Measurements from ENCODE around the gene AGAP3. TPM values are rescaled to one million over a fixed set of nuclear protein-coding genes. Genes with fewer than 3 reads are reported as not detected.

Gene AGAP3
- total RNA-seq, 1 experiment from 2014 or later: 126 TPM

DNA sequence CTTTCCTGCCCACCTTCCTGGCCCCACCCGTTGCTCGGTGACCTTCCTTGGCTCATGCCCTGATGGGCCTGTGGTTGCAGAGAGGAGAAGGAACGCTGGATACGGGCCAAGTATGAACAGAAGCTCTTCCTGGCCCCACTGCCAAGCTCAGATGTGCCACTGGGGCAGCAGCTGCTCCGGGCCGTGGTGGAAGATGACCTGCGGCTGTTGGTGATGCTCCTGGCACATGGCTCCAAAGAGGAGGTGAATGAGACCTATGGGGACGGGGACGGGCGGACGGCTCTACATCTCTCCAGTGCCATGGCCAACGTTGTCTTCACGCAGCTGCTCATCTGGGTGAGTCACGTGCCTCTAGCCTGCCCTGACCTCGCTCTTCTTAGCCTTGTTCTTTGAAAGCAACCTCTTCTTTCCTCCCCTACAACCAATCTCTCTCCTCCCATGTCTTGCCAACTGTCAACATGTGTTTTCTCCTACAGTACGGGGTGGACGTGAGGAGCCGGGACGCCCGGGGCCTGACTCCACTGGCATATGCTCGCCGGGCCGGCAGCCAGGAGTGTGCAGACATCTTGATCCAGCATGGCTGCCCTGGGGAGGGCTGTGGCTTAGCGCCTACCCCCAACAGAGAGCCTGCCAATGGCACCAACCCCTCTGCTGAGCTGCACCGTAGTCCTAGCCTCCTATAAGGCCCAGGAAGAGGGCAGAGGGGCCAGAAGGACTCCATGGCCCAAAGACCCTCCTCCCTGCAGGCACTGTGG is 57.2 kb downstream of the AGAP3 start:
- no peak overlapping the region for H3K4me3 ChIP-seq (replicated peaks in 1 of 2; ENCODE audit: low read depth in 1 of 2, low read length in 2 of 2)
- POLR2A ChIA-PET: no interaction called here
- H3K36me3 ChIP-seq (ENCODE audit: control insufficient read depth in 1 of 2, insufficient read depth in 2 of 2, low read length in 2 of 2): peaks cover 17% of the 10 kb centered on the region in 2 experiments; a peak in 3 of 4 replicates
- no peaks in the 10 kb centered on the region for H3K9me2 ChIP-seq (ENCODE audit: insufficient read depth)
- H3K4me1 ChIP-seq (ENCODE audit: control insufficient read depth in 1 of 2, insufficient read depth in 2 of 2, low read length in 2 of 2): no peaks in the 10 kb centered on the region
- H3K79me2 ChIP-seq (ENCODE audit: insufficient read depth, low read length): no peaks in the 10 kb centered on the region
- H3K27me3 ChIP-seq (ENCODE audit: insufficient read depth, low read length): no peaks in the 10 kb centered on the region
- intact Hi-C loops (cut with micrococcal nuclease): no loop called here
- no peaks in the 10 kb centered on the region for H3K9me3 ChIP-seq (ENCODE audit: control insufficient read depth in 1 of 2, insufficient read depth in 1 of 2, low read depth in 1 of 2, low read length in 2 of 2)
- CTCF ChIA-PET: no interaction called here
- H3K4me2 ChIP-seq (ENCODE audit: low read length): no peak overlapping the region
- TF ChIP-seq, protein P1, sequence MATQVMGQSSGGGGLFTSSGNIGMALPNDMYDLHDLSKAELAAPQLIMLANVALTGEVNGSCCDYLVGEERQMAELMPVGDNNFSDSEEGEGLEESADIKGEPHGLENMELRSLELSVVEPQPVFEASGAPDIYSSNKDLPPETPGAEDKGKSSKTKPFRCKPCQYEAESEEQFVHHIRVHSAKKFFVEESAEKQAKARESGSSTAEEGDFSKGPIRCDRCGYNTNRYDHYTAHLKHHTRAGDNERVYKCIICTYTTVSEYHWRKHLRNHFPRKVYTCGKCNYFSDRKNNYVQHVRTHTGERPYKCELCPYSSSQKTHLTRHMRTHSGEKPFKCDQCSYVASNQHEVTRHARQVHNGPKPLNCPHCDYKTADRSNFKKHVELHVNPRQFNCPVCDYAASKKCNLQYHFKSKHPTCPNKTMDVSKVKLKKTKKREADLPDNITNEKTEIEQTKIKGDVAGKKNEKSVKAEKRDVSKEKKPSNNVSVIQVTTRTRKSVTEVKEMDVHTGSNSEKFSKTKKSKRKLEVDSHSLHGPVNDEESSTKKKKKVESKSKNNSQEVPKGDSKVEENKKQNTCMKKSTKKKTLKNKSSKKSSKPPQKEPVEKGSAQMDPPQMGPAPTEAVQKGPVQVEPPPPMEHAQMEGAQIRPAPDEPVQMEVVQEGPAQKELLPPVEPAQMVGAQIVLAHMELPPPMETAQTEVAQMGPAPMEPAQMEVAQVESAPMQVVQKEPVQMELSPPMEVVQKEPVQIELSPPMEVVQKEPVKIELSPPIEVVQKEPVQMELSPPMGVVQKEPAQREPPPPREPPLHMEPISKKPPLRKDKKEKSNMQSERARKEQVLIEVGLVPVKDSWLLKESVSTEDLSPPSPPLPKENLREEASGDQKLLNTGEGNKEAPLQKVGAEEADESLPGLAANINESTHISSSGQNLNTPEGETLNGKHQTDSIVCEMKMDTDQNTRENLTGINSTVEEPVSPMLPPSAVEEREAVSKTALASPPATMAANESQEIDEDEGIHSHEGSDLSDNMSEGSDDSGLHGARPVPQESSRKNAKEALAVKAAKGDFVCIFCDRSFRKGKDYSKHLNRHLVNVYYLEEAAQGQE (IDR thresholded peaks at IDR 0.05; ENCODE audit: low read depth): no peak
- TF ChIP-seq EZH2phosphoT487 (IDR thresholded peaks at IDR 0.05; ENCODE audit: borderline replicate concordance) (no peak), RAD21 (IDR thresholded peaks at IDR 0.05; ENCODE audit: low read depth) (no peak), CEBPB (IDR thresholded peaks at IDR 0.05; ENCODE audit: low read depth) (no peak)
- TF ChIP-seq, protein P2, sequence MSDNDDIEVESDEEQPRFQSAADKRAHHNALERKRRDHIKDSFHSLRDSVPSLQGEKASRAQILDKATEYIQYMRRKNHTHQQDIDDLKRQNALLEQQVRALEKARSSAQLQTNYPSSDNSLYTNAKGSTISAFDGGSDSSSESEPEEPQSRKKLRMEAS (IDR thresholded peaks at IDR 0.05): no peak
- TF ChIP-seq, protein P3, sequence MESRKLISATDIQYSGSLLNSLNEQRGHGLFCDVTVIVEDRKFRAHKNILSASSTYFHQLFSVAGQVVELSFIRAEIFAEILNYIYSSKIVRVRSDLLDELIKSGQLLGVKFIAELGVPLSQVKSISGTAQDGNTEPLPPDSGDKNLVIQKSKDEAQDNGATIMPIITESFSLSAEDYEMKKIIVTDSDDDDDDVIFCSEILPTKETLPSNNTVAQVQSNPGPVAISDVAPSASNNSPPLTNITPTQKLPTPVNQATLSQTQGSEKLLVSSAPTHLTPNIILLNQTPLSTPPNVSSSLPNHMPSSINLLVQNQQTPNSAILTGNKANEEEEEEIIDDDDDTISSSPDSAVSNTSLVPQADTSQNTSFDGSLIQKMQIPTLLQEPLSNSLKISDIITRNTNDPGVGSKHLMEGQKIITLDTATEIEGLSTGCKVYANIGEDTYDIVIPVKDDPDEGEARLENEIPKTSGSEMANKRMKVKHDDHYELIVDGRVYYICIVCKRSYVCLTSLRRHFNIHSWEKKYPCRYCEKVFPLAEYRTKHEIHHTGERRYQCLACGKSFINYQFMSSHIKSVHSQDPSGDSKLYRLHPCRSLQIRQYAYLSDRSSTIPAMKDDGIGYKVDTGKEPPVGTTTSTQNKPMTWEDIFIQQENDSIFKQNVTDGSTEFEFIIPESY (IDR thresholded peaks at IDR 0.05; ENCODE audit: extremely low read depth, insufficient replicate concordance, low read length): no peak
- H3K9ac ChIP-seq (ENCODE audit: low read length): no peak overlapping the region
- no peak overlapping the region for H3K27ac ChIP-seq (ENCODE audit: low read depth, low read length)
- no peaks in the 10 kb centered on the region for H4K20me1 ChIP-seq (ENCODE audit: insufficient read depth)
- H2AFZ ChIP-seq (ENCODE audit: low read depth, low read length, poor library complexity, severe bottlenecking): no peak overlapping the region
- ATAC-seq: no peak
- RAD21 ChIA-PET (ENCODE audit: low non-redundant PET in 1 of 2, low total read pairs in 2 of 2, uncharacterized antibody in 2 of 2, unreplicated experiment in 2 of 2): no interaction called here
- no TSS peak for BruUV-seq (replicated peaks)
- DNase-seq (ENCODE audit: low read depth, low spot score): no peak
